GM18907 (cell line): ENCODE measurements around the gene IL12A.

Source experiments
- ATAC-seq: cut with Tn5 transposase; IDR thresholded peaks from one replicate; pipeline ENCODE4 v1.9.1; 2021; ENCODE audit warnings: mild to moderate bottlenecking, moderate library complexity; ENCODE audit not compliant: unreplicated experiment

Gene IL12A

DNA sequence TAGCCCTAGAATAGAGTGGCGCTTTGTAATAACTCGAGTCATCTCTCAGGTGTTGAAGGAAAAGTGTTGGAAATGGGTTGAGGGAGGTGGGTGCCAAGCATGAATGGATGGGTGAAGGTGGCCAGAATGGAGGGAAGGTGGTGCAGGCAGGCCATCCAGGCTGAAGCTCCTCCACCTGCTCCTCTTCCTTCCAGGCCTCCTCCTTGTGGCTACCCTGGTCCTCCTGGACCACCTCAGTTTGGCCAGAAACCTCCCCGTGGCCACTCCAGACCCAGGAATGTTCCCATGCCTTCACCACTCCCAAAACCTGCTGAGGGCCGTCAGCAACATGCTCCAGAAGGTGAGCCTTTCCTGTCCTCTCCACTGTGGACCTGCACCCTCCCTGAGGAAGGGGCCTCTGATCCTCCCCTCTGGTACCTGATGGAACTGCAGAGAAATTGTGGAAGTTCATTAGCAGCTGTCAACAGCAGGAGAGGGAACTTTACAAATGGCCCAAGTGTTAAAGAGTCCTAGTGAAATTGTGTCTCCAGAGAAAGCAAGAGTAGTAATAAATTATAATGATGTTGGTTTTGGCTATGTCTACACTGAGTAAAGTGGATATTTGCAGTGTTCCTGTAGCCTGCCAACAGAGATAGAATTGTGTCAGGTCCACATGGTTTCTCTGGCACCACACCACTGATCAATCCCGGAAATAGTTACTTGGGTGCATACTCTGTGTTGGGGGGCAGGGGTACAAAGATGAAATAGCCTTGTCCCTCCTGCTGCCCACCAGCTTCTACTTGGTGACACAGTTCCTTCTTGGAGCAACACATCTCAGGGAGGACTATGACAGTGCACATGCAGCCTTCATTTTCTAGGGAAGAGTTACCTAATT lies 1.6 kb downstream of the IL12A start:
- no peak for ATAC-seq

DNA sequence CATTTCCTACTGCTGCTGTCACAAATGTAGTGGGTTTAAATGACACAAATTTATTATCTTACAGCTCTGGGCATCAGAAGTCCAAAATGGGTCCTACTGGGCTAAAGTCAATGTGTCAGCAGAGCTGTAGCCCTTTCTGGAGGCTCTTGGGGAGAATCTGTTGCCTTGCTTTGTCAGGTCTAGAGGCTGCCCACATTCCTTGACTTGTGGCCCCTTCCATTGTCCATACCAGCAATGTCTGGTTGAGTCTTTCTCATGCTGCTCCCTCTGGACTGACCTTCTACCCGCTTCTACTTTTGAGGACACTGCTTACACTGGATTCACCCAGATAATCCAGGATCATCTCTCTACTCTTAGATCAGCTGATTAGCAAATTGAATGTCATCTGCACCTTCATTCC lies 3.0 kb downstream of the IL12A start:
- no peak for ATAC-seq

DNA sequence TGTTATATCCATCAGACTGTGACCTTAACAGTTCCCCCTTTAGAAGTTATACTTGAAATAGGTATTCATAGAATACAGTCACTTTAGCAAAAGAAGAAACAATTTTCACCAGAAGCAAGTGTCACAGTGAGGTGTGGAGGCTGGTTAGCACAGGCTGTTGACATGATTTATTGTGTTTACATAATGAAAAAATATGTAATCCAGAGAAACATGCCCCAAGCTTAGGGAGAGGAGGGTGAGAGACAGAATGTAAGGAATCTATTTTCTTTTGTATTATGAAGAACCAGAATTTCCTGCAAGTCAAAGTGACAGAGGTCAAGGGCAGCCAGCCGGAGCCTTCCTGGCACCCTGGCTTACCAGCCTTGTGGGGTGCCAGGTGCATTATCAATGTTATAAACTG lies 4.0 kb downstream of the IL12A start:
- ATAC-seq: no peak

DNA sequence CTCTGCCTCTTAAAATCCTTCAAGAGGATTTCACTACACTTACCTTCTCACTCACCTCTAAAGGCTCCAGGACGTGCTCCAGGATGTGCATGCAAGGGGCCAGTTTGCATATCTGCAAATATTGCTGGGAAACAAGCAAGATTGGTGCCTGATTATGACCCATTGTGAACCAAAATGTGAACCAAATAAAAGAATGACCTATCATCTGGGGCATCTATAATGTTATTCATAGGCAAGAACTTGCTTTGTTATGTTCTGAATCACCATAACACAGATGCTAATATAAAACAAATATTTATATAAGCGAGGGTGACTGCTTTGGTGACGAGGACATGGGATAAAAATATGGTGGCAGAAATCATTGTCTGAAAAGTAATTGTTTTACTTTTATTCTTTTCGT lies 5.5 kb downstream of the IL12A start:
- no peak for ATAC-seq

DNA sequence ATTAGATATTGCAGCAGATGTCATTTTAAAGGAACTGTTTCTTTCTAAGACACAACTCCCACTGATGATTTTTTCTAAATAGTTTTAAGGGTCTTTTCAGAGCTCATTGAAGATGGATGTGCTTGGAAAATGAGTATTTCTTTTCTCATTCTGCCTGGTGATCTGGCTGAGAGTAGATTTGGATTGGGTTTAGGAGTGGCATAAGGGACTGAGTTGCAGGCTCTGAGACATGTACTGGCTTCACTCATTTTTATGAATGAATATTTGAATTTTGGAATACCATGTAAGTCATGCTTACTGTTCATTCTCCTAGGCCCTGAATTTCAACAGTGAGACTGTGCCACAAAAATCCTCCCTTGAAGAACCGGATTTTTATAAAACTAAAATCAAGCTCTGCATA lies 6.5 kb downstream of the IL12A start:
- ATAC-seq: no peak

DNA sequence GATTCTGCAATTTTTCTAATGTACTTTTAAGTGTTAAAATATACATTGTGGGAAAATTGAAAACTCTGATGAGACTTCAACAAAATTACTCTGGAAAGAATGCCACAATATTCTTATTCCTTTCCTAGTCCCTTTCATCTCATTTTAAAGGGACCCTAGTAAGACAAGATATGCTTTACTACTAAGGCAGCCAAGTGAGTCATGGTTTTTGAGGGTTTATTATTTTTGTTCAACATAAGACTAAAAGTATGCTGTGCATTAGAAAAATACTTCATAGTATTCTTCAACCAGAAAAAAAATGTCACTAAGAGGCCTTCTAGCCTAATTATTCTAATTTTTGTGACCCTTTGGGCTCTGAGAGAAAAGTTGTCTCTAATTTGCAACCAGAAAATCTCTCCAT lies 7.4 kb downstream of the IL12A start:
- no peak for ATAC-seq

DNA sequence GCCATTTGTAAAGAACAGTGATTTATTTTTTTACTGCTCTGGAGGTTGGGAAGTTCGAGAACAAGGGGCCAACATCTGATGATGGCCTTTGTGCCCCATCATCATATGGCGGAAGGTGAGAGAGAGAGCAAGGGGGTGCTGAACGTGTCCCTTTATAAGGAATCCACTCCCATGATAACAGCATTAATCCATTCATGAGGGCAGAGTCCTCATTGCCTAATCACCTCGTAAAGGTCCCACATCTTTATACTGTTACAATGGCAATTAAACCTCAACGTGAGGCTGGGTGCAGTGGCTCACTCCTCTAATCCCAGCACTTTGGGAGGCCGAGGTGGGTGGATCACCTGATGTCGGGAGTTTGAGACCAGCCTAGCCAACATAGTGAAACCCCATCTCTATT lies 8.3 kb downstream of the IL12A start:
- no peak for ATAC-seq

DNA sequence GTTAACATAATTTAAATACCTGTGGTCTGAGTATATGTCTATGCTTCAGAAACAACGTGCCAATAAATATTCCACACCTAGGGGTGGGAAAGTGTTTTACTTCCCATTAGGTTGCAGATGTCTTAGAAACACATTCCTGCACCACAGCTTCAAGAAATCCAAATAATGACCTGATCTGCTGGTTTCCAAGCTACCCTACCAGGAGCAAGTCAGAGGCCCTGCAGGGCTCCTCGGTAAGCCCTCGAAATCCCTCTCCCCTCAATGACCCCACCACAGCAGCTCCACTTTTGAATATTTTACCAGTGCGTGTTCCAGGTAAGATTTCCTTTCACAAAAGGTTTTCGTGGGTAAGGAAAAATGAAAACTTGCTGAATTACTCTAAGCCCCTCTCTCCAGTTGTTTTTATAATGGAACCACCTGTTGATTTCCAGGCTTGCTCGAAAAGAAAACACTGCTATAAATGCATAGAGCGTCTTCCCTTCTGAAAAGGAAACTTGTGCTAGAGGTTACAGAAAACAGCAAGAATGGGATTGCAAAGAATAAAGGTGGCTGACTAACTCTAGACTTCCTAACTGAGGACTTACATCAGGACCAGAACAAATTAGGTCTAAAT lies 12.6 kb downstream of the IL12A start:
- no peak for ATAC-seq

DNA sequence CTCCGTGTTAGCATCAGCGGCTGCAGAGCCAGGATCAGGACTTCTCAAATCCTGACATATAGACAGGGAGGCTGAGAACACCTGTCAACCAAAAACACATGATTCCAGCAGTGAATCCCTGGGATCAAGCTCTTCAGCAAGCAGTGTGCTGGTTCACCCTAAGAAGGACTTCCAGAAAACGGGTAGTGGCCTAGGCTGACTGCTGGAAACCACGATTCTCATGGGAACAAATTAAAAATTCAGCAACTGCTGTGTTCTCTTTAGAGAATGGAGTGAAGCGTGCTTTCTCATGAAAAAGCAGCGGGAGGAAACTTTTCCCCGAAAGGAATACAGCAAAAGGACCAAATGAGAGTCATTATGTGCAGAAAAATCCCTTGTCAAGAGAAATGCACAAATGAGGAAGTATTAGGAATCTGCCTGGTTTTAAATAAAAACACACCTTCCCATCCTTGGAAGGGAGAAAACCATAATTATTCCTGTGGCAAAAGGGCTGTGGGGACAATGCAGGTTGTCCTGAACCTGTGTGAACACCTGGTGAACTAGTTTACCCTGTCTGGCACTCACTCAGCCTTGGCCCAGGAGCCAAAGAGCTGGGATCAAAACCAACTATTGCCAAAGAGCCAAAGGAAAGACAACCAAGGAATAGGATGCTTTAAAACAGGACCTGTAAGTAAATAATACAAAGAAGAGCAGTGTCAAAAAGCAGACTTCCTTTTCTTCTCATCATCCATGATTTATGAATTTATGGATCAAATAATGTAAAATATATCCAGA lies 13.4 kb downstream of the IL12A start:
- no peak for ATAC-seq

DNA sequence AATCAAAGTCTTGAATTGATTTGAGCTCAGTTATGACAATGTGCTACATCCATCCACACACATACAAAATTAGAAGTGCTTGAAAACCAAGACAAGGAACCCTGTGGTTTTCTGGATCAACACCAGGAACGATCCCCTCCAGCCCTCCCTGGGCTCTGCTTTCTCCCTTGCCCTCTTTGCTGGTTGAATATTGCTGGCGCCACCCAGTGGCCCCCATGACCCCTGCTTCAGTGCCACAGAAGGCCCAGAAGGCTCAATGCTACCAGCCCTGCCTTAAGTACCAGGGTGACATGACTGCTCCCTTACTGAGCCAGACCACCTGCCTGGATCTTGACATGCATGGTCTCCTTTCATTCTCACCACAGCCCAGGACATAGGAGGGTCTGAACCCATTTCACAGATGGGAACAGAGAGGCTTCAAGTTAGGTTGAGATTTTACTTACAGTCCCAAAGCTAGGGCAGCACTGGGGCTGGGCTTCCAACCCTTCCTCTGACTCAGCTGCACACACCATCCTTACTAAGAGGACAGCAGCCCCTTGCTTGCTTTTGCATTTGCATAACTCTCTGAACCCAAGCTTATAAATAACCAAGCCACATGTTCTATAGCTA lies 15.0 kb downstream of the IL12A start:
- peak; percentile 85 for ATAC-seq

DNA sequence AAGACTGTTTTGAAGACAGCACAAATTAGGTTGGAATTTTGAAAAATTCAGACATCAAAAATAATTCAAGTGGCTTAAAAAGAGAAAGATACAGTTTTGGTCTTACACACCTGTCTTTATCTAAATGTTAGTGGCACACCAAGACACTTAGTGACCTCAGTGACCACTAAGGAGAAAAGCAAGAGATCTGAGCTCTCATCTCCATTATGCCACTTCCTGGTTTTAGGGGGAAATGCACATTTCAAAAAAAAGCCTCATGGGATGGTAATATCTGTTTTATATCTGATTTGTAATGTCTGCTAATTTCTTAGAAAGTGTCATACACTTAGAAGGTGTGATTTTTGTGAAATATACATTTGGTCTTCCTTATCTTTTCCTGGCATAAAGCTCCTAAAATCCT lies 16.4 kb downstream of the IL12A start:
- no peak for ATAC-seq

DNA sequence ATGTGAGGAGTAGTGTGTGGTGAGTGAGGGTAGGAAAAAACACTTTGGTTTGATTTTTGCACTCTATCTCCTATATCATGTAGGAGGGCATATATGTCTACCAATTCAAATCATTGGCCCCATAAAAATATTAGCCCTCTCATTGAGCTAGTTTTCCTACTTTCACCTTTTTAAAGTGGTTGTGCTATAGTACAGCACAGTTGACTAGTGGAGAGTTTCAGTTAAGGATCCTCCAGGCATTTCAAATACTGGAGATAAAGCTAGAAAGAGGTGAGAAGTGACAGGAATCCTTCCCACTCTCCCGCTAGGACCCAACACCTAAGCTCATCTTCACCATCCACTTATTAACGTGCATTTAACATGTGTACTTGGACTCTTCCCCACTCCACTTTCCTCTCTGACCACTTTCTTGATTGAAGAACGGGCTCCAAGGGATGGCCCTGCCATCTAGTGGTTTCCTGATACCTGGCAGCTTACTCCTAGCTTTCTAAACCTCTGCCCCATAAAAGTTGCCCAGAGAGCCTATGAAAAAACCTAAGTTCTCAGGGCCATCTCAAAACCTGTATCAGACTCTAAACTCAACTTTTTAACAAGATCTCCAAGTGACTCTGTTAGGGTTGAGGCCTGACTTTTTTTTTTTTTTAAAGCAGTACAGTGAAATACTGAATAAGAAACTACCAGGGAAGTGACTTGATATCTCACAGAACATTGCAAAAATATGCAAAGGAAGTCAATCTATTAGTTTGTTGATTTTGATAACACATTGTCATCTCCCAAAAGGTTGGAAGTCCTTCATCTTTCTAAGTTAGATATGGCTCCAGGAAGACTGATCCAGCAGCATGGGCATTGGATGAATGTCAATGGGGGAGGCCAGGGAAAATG lies 17.9 kb downstream of the IL12A start:
- ATAC-seq: peak; percentile 56

DNA sequence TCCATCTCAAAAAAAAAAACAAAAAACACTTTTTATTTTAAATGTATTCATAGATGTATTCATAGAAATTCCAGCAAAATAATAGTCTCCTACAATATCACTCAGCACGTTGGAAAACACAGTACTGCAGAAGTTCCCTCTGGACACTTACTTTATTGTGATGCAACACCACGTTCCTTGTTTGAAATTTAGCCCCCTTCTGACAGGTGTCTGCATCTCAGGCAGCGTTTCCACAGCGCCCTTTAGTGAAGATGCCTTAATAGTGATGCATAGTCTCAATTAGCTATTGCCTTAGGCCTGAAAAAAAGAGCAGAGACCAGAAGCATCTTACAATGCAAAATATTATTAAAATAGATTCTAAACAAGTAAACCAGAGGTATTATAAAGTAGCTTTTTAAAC lies 20.3 kb downstream of the IL12A start:
- ATAC-seq: no peak

DNA sequence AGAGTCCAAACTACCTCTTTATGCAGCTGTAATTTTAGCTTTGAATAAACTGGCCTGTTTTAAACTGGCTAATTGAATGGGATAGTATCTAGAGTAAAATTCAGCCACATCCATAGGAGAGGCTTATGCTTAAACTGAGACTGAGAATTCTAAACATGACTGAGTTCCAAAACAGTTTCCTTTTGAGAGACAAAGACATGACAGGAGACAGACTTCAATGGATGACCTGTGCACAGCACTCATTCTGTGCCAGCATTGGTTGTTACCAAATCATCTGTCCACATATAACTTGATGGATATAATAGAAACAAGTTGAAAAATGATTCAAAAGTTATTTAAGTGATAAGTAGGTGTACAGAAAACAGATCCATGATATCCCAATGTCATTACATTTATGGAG lies 20.9 kb downstream of the IL12A start:
- ATAC-seq: no peak

DNA sequence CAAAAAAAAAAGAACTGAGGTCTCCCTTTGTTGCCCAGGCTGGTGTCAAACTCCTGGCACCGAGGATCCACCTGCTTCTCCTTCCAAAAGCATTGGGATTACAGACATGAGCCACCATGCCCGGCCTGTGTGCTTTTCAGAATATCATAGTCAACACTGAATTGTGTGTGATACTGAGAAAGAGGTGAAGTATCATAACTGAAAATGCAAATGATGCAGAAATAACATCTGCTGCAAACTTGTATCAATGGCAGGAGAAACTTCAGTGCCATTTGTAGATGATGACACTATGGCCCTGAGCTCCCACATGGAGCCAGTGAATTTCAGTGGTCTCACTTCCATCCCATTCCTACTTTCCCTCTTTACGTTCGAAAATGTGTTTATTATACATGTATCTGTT lies 21.9 kb downstream of the IL12A start:
- ATAC-seq: peak; percentile 69

DNA sequence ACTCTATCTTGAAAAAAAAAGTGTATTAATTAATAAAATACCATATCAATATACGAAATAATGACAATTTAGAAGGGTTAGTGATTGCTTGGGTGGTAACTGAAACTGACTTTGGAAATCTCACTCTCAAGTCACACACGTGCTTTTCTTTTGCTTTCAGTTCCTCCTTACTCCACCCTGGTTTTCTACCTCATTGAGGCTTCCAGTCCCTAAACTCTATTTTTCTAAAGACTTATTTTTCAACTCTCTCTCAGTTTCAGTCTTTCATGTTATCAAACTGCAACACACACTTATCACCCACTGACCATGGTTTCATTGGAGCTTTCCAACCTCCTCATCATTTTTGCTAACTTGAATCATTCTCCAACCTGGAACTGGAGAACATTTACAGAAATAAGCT lies 23.5 kb downstream of the IL12A start:
- ATAC-seq: peak; percentile 87

DNA sequence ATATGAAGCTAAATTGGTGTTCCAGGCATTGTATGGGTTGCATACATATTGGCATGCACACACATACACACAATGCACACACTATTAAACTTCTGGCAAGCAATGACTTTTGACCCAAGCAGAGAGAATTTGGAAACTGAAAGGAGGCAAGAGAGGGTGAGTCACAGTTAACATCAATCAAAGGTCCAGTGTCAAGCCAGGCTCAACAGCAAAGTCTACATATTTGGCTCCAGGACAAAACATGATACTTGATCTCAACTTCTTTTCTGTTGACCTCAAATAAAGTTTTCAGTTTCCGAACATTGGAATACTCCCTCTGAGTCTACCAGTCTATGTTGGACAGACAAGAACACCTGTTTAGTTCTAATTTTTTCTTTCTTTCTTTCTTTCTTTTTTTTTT lies 28.3 kb downstream of the IL12A start:
- no peak for ATAC-seq

DNA sequence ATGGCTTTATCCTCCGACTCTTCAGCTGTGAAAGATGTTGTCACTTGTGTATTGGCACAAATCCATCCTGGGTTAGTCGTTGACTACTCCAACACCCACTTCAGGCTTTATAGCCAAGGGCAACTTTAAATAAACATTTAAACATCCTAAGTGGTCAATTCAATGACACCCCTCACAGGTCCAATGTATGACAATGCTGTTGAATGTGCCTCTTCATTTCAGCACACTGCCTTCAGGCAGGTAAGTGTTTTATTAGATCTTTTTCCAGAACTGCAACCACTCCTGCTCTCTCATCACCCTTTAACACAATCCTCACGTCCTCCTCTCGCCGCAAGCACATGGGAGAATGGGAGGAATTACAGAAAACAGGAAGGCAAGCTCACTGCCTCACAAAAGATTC lies 30.3 kb downstream of the IL12A start:
- ATAC-seq: no peak

DNA sequence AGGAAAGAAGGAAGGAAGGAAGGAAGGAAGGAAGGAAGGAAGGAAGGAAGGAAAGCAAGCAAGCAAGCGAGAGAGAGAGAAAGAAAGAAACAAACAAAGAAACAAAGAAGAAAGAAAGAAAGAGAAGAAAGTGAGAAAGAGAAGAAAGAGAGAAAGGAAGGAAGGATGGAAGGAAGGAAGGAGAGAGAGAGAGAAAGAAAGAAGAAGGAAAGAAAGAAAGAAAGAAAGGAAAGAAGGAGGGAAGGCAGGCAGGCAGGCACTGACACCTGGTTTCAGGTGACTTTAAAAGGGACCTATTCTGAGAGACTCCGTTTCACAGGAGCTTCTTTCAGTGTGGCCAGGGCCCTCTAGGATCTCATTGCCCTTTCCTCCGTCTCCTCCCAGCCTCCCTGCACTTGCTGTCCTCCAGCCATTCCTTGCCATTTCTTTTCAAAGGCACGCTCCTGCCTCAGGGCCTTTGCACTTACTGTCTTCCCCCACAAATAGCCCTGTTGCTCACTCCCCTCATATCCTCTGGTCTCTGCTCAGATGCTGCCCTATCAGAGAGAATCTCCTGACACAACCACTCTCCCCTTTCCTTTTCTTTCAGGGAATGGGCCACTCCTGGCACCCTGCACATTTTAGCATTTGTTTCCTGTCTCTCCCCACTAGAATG lies 31.5 kb downstream of the IL12A start:
- no peak for ATAC-seq

DNA sequence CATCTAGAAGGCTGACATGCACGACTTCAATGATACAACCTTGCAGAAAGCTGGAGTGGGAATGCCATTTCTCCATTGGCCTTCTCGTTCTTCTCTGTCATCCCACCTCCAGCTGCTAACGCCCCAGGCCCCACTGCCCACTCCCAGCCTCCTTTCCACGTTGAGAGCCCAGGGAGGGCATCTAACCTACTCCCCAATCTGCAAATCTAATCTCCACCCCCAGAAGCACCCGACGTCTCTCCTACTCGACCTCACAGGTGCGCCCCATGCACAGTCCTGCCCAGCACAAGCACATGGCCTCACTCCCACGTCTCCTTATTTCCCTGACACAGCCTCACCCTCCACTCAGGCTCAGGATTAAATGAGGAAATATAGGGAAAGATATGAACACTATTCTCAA lies 33.4 kb downstream of the IL12A start:
- no peak for ATAC-seq
